Activated CD8-positive, alpha-beta memory T cell treated with anti-CD3 and anti-CD28 coated beads, Interleukin-2, amount 50 U/mL, for 48 hours (primary cell): ENCODE data around the gene KATNBL1.
"Not testable (repeated sequence)": the region's sequence is repeated elsewhere in the genome, so short reads cannot be mapped to it uniquely, and the experiment has no call there.

ENCODE experiments used
- DNase-seq: peaks from one replicate; pipeline ENCODE4 v3.0.0-alpha.2; 2020

The KATNBL1 gene

DNA sequence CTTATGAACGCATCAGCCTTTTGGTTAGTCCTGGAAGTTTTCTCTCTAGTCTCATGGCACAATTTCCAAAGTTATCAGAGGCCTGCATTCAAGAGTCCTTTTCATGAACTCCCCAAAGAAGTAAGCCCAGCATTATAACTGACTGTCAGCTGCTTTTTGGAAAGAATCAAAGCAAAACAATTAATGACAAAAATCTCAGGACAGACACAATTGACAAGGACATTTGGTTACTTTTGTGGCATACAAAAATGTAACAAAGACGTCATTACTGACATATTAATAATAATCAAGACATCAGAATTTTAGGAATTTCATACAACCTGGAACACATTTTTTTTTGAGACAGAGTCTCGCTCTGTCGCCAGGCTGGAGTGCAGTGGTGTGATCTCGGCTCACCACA is 21.2 kb downstream of the KATNBL1 start:
- DNase-seq = no peak

DNA sequence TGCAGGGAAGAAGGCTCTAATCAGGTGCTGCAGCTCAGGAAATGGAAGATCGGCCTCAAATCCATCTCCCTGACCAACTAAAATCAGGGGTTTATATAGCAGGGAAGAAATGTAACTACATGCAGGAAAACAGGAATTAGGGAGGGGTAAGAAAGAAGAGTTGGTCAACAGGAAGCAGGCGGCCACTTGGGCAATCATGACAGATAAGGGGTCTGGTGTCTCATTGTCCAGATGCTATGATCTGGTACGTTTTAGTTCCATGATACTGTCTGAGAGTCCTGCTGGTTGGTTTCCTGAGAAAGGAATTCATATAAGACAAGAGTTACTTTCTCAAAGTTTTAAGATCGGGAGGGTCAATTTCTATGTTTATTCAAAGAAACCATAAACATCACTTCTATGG is 24.2 kb downstream of the KATNBL1 start:
- DNase-seq = no peak

DNA sequence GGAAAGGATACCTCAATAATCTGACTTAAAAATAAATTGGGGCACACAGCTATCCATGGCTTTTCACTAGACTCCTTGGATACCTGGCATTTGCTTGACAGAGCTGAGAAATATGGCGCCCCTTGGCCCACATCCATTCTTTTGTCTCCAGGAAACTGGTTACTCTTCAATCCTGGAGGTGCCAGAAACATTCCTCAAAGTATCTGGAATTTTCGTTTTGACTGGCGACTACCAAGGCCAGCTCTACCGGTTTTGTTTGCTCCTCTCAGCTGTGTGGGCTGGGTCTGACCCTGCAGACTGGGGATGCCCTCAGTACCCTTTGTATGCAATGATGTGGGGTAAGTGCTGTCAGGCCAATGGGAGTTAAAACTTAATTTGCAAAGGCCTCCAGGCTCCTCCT is 27.0 kb downstream of the KATNBL1 start:
- DNase-seq = no peak

GRCh38 chr15:34179234-34179633 is 30.7 kb downstream of the KATNBL1 start:
- DNase-seq = no peak

GRCh38 chr15:34165987-34166573 is 43.8 kb downstream of the KATNBL1 start:
- DNase-seq = not testable (repeated sequence)

DNA sequence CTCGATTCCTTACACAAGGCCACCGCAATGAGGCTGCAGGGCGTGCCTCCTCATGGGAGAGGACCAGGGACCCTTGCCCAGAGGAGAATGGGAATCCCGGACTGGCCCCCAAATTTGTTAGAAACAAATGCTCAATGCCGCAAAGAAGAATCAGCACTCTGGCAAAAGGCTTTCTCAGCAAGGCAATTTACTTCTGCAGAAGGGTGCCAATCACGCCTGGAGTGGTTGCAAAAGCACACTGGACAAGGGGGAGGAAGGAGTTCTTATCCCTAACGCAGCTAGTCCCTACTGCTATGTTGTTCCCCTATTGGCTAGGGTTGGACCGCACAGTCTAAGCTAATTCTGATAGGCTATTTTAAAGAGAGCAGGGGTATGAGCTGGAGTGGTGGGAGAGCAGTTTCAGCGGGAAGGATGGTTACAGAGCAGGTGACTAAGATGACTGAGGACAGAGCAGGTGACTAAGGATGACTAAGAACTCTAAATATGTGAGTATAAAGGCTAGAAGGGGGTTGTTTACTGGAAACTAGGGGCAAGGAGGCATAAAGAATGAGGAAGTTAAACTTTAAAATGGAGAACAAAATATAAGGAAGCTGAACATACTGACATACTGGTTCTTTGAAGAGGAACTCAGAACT is 48.5 kb downstream of the KATNBL1 start:
- no peak for DNase-seq

DNA sequence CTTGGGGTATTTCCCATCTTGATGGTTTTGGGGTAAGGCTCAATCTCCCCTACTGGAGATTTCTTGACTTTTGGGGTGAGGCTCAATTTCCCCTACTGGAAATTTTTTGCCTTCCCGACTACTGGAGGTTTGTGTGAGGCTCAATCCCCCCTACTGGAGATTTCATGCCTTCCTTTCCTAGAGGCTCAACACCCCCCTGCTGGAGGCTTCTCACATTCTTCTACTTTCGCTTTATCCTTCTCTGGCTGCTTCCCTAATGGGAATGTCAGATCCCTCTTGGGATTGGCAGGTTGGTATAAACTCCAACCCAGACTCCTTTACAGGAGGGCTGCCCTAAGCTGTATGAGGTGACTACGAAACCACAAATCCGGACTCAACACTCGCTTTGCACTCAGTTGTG is 49.2 kb downstream of the KATNBL1 start:
- DNase-seq = no peak

DNA sequence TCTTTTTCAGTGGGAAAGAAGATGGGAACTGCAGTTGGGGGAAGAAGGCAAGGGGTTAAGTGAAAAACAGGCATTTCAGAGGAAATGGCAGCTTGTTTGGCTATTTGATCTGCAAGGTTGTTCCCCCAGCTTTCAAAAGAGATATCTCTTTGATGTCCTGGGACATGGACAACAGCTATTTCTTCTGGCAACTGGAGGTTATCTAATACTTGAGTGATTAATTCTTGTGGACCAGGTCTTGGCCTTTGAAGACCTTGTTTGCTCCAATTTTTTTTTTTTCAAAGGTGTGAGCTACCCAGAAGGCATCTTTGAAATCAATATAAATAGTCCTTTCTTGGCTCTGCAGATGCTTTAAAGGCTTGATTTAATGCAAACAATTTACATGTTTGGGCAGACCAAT is 51.5 kb downstream of the KATNBL1 start:
- no peak for DNase-seq

DNA sequence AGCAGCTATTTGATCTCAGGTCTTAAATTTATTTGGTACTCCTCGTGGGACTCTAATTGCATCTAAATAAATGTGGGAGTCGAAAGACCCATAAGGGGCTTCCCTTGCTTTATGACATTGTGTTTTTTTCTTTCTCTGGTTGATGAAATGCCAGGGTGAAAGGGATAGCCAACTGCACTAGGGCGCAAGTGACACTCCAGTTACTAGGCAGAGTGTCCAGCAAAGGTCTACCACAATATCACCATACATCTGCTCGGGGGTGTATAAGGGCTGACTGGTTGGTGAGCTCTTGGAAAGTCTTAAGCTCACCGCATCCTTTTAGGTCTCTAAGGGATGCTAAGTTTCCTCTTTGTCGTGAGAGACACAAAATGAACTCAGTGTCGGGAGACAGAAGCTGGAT is 54.0 kb downstream of the KATNBL1 start:
- DNase-seq = no peak

DNA sequence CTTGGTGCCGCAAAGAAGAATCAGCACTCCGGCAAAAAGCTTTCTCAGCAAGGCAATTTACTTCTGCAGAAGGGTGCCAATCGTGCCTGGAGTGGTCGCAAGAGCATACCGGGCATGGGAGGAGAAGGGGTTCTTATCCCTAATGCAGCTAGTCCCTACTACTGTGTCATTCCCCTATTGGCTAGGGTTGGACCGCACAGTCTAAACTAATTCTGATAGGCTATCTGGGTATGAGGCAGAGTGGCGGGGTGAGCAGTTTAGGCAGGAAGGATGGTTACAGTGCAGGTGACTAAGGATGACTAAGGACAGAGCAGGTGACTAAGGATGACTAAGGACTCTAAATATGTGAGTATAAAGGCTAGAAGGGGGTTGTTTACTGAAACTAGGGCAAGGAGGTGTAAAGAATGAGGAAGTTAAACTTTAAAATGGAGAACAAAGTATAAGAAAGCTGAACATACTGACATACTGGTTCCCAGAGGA is 55.1 kb downstream of the KATNBL1 start:
- DNase-seq = no peak

- no peak for DNase-seq
These were observed 62.3 kb downstream of the KATNBL1 start for GRCh38 chr15:34147371-34148140.

DNA sequence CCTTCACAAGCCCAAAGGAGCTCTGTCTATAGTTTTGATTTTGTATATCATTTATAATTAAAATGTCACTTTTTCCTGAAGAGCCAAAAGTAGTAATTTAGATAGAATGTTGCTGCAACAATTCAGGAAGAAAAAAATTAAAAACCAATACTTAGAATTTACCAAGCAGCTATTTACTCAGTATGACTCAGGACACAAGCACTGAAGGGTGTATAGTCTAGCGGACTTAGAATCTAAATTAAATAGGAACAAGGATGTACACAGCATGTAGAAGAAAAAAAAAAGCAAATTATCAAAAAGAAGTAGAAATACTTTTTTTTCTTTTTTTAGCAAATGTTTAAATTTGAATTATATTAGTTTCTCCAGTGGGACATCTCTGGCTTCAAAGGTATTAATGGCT is 76.4 kb downstream of the KATNBL1 start:
- no peak for DNase-seq

- DNase-seq = no peak
These were observed 77.0 kb downstream of the KATNBL1 start for GRCh38 chr15:34132881-34133280.

DNA sequence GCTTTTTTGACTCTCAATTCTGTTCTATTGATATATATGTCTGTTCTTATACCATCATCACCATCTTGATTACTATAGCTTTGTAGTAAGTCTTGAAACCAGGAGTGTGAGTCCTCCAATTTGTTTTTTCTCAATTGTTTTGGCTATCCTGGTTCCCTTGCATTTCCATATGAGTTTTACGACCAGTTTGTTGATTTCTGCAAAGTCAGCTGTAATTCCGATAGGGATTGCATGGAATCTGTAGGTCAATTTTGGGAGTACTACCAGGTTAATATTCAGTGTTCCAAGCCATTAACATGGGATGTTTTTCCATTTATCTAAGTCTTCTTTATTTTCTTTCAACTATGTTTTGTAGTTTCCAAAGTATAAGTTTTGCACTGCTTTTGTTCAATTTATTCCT is 81.0 kb downstream of the KATNBL1 start:
- DNase-seq = no peak

DNA sequence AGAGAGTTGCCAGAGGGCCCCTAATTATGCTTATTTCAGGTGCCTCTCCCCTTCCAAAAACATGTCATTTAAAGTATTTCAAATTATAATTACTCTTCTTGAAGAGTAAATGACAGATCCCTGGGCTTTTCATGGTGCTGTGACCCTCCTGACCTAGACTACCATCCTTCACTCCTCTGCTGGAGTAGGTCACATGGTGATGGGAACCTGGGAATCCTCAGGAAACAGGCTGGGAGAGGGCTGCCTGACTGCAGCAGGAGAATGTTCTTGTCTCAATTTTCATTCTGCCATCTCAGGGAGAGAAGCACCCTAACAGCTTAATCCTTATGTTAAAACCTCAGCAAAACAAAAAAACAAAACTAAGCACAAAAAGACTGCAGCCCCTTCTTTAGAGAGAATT is 83.4 kb downstream of the KATNBL1 start:
- no peak for DNase-seq

GRCh38 chr15:34125945-34126344 is 84.0 kb downstream of the KATNBL1 start:
- no peak for DNase-seq

DNA sequence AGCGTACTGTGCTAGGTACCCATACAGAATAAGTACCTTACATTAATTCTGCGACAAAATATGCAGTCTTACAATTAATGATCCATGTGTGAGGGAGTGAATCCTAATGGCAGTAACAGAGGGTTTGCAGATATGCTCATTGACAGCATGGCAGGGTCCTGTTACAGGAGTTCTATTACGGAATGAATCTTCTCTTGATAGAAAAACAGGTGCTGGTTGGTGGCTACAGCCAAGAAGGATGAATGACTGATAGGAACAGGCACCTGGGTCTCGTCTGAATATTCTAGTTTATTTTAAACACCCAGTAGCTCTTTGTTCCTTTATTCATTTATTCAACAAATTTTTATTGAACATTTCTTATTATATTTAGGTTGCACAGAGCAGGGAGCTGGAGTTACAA is 85.2 kb downstream of the KATNBL1 start:
- no peak for DNase-seq

DNA sequence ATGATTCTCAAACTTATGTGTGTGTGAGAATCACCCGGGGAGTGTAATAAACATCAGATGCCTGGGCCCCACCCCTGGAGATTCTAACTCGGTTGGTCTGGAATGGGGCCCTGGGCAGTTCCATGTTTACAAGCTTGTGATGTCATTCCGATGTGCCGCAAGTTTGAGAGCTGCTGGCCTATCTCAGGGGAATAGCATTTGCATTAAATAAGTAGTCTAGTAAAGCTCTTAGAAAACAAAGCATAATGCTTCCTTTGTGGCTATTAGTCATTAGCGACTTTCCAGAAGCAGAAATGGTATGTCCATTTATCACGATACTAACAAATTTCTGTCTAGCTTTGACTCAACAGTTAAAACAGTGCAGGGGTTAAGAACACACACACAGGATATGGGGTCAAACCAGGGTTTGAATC is 87.1 kb downstream of the KATNBL1 start:
- DNase-seq = no peak

- not testable (repeated sequence) for DNase-seq
These were observed 88.1 kb downstream of the KATNBL1 start for GRCh38 chr15:34121786-34122185.

DNA sequence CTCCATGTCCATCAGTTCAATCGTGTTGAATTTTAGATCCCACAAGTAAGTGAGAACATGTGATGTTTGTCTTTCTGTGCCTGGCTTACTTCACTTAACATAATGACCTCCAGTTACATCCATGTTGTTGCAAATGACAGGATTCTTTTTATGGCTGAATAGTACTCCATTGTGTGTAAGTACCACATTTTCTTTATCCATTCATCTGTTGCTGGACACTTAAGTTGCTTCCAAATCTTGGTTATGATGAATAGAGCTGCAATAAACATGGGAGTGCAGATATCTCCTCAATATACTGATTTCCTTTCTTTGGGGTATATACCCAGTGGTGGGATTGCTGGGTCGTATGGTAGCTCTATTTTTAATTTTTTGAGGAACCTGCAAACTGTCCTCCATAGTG is 89.5 kb downstream of the KATNBL1 start:
- not testable (repeated sequence) for DNase-seq

DNA sequence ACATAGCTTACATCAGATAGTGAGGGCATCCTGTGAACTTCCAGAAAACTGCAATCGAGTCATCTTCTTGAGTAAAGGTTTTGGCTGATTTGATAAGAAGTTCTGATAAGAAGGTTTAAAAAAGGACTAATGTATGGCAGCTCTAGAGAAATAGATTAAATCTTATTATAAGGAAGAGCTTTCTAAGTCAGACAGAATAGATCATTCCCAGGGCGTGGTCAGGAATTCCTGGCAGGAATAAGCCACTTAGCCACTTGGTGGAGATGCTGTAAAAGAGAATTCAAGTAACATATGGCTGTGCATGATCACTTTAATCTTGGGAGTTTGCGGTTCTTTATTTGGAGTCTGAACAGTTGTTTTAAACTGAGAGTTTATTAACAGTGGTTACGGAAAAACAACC is 90.6 kb downstream of the KATNBL1 start:
- no peak for DNase-seq

DNA sequence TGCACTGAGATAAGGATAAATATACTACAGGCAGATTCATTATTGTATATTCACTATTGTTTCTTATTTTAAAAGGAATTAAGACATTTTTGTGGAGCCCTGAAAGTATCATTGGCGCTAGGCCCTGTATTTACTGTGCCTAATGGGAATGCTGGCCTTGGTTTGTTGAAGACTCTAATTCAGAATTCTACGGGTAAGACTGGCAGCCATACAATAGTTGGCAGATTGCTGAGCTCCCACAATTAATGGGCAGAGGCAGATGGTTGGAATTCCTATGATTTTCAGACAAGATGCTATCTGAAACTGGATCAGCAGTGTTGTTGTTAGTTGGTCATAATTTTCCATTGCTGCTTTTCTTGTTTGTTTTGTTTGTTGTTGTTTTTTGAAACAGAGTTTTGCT is 93.3 kb downstream of the KATNBL1 start:
- DNase-seq = no peak

DNA sequence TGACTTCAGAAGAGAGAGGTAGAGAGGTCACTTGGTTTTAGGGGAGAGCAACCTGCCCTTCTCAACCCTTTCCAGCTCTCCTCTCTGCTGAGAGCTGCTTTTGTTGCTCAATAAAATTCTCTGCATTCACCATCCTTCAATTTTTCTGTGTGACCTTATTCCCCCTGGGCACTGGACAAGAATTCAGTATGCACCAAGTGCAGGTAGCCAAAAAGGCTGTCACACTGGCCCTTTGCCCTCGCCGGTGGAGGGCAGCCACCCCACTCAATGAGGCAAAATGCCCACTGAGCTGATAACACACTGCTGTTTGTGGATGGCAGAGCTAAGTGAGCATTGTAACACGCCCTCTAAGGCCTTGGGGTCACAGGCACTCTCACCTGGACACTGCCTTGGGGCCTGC is 95.2 kb downstream of the KATNBL1 start:
- DNase-seq = no peak

- no peak for DNase-seq
These were observed 95.7 kb downstream of the KATNBL1 start for GRCh38 chr15:34114215-34114614.
